Measurements from ENCODE around the gene CFAP97D2. TPM values are rescaled to one million over a fixed set of nuclear protein-coding genes. Genes with fewer than 3 reads are reported as not detected.
"Not testable (repeated sequence)": the region's sequence is repeated elsewhere in the genome, so short reads cannot be mapped to it uniquely, and the experiment has no call there.

The CFAP97D2 gene
- total RNA-seq, 2 donors from 2014 or later, result not detected

DNA sequence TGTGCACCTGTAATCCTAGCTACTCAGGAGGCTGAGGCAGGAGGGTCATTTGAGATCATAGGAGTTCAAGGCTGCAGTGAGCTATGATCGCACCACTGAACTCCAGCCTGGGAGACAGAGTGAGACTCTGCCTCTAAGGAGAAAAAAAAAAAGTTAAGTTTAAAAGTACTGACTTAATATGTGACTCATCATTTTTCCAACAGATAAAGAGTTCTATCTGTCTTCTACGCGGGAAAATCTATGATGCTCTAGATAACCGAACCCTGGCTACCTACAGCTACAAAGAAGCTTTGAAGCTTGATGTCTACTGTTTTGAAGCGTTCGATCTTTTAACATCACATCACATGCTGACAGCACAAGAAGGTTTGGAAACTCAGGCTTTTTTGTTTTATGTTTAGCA, 62.9 kb downstream of the CFAP97D2 start:
- Histone ChIP-seq H3K27me3 (no peaks in the 10 kb centered on the region), H3K4me1 (no peaks in the 10 kb centered on the region), H3K36me3 (peaks cover 96% of the 10 kb centered on the region), H3K4me3 (no peak overlapping the region), H3K27ac (no peak overlapping the region), H3K9me3 (no peaks in the 10 kb centered on the region)
- TF ChIP-seq, protein P1, sequence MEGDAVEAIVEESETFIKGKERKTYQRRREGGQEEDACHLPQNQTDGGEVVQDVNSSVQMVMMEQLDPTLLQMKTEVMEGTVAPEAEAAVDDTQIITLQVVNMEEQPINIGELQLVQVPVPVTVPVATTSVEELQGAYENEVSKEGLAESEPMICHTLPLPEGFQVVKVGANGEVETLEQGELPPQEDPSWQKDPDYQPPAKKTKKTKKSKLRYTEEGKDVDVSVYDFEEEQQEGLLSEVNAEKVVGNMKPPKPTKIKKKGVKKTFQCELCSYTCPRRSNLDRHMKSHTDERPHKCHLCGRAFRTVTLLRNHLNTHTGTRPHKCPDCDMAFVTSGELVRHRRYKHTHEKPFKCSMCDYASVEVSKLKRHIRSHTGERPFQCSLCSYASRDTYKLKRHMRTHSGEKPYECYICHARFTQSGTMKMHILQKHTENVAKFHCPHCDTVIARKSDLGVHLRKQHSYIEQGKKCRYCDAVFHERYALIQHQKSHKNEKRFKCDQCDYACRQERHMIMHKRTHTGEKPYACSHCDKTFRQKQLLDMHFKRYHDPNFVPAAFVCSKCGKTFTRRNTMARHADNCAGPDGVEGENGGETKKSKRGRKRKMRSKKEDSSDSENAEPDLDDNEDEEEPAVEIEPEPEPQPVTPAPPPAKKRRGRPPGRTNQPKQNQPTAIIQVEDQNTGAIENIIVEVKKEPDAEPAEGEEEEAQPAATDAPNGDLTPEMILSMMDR (IDR thresholded peaks at IDR 0.05), result no peak
- no peak for DNase-seq (ENCODE audit: low spot score)

DNA sequence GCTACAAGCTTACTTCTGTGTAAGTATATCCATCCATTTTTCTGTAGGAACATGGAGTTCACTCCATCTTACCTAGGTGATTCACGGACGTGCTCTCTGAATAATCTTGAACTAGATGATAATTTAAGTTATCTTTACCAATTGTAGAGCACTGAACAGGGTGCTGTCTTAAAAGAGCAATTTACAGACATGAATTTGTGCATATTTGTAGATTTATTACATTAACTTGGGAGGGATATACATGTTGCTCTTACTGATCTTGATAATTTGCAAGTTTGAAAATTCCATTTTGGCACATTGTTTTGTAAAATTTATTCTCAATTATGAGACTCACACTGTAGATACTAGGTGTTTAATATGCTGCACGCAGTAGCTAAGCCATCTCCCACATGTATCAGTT, 64.9 kb downstream of the CFAP97D2 start:
- H3K36me3 ChIP-seq, result peaks cover 100% of the 10 kb centered on the region
- H3K27me3 ChIP-seq, result no peaks in the 10 kb centered on the region
- no peaks in the 10 kb centered on the region for H3K4me1 ChIP-seq
- no peaks in the 10 kb centered on the region for H3K9me3 ChIP-seq
- TF ChIP-seq, protein P1 (IDR thresholded peaks at IDR 0.05), result no peak
- no peak for DNase-seq (ENCODE audit: low spot score)
- H3K27ac ChIP-seq, result no peak overlapping the region
- H3K4me3 ChIP-seq, result no peak overlapping the region

DNA sequence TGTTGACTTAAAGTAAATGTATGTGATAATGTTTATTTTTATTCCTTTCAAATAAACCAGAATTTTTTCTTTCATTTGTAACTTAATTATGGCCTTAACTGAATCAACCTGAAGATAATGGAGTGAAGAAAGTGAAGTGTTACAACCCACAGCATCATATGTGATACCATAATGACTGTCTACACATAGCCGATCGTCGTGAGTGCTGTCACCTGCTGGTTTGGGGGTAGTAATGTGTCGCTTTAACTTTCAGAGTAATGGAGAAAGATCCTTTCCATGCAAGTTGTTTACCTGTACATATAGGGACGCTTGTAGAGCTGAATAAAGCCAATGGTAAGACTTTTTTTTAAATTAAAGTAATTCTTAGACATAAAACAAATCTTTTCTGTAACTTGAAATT, 65.6 kb downstream of the CFAP97D2 start:
- Histone ChIP-seq H3K27me3 (no peaks in the 10 kb centered on the region), H3K4me1 (no peaks in the 10 kb centered on the region), H3K27ac (no peak overlapping the region), H3K4me3 (no peak overlapping the region), H3K9me3 (no peaks in the 10 kb centered on the region), H3K36me3 (peaks cover 100% of the 10 kb centered on the region)
- TF ChIP-seq, protein P1 (IDR thresholded peaks at IDR 0.05), result no peak
- DNase-seq (ENCODE audit: low spot score), result no peak

DNA sequence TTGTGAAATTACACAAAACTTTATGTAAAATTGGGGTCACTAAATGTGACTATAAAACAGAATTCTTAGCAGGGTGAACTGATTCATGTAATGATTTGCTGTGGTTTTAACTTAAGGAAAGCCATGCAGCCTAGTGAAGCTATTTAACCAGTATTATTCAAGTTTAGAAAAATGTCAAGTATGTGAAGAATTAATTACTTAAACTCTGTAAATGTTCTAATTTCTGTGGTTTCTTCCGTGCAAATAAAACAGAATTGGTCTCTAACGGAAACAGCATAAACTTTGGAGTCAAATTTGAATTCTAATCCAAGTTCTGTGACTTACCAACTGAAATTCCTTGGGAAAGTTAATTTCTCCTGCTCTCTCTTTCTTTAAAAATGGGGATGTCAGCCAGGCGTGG, 69.0 kb downstream of the CFAP97D2 start:
- TF ChIP-seq, protein P1 (IDR thresholded peaks at IDR 0.05), result no peak
- Histone ChIP-seq H3K4me3 (no peak overlapping the region), H3K36me3 (peaks cover 92% of the 10 kb centered on the region), H3K4me1 (no peaks in the 10 kb centered on the region), H3K27me3 (no peaks in the 10 kb centered on the region), H3K27ac (no peak overlapping the region), H3K9me3 (no peaks in the 10 kb centered on the region)
- DNase-seq (ENCODE audit: low spot score), result no peak

DNA sequence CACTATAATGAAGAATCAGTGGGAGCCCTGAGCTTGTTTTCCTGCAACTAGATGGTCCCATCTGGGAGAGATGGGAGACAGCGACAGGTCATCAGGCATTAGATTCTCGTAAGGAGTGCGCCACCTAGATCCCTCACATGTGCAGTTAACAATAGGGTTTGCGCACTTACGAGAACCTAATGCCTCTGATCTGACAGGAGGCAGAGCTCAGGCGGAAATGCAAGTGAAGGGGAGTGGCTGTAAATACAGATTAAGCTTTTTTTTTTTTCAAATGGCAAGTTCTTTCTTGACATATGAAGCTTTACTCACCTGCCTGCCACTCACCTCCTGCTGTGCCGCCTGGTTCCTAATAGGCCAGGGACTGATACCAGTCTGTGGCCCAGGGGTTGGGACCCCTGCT, 70.0 kb downstream of the CFAP97D2 start:
- H3K27me3 ChIP-seq, result no peaks in the 10 kb centered on the region
- H3K4me3 ChIP-seq, result no peak overlapping the region
- no peak for DNase-seq (ENCODE audit: low spot score)
- TF ChIP-seq, protein P1 (IDR thresholded peaks at IDR 0.05), result no peak
- H3K4me1 ChIP-seq, result no peaks in the 10 kb centered on the region
- H3K36me3 ChIP-seq, result peaks cover 85% of the 10 kb centered on the region
- H3K9me3 ChIP-seq, result no peaks in the 10 kb centered on the region
- no peak overlapping the region for H3K27ac ChIP-seq

DNA sequence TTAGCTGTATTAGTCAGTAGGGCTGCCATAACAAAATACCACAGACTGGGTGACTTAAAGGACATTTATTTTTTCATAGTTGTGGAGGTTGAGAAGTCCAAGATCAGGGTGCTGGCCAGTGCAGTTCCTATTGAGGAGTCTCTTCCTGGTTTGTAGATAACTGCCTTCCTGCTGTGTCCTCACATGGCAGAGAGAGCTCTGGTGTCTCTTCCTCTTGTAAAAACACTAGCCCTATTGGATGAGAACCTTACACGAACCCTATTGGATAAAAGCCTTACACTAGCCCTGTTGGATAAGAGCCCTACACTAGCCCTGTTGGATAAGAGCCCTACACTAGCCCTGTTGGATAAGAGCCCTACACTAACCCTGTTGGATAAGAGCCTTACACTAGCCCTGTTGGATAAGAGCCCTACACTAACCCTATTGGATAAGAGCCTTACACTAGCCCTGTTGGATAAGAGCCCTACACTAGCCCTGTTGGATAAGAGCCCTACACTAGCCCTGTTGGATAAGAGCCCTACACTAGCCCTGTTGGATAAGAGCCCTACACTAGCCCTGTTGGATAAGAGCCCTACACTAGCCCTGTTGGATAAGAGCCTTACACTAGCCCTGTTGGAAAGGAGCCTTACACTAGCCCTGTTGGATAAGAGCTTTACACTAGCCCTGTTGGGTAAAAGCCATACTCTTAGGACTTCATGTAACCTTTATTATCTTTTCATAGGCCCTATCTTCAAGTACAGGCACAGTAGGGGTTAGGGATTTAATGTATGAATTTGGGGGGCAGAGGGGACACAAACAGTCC, 72.8 kb downstream of the CFAP97D2 start:
- H3K9me3 ChIP-seq; H3K4me1 ChIP-seq; H3K4me3 ChIP-seq; DNase-seq (ENCODE audit: low spot score); H3K27me3 ChIP-seq; H3K27ac ChIP-seq: not testable (repeated sequence)
- peaks cover 73% of the 10 kb centered on the region for H3K36me3 ChIP-seq

All from right atrium auricular region (tissue), 2 donors.